Upper lobe of left lung (tissue), 4 donors: ENCODE measurements around the gene CRTAC1.

Experiments
- POLR2A ChIP-seq, 4 donors: fragments of 450-650 bp; IDR thresholded peaks; one replicate each; pipeline ENCODE4 v1.5.1; 2016 to 2017; ENCODE audit warnings: antibody characterized with exemption in 4 of 4, mild to moderate bottlenecking in 2 of 4
- TF ChIP-seq, protein P1 (sequence below), 6 experiments: fragments of 450-650 bp in 4 of 6; fragments of 200-600 bp in 2 of 6; sonication (generic) in 2 of 6; IDR thresholded peaks; one replicate each; pipeline ENCODE4 v1.5.1; 2016 to 2019; ENCODE audit warnings: antibody characterized with exemption in 6 of 6

DNA sequence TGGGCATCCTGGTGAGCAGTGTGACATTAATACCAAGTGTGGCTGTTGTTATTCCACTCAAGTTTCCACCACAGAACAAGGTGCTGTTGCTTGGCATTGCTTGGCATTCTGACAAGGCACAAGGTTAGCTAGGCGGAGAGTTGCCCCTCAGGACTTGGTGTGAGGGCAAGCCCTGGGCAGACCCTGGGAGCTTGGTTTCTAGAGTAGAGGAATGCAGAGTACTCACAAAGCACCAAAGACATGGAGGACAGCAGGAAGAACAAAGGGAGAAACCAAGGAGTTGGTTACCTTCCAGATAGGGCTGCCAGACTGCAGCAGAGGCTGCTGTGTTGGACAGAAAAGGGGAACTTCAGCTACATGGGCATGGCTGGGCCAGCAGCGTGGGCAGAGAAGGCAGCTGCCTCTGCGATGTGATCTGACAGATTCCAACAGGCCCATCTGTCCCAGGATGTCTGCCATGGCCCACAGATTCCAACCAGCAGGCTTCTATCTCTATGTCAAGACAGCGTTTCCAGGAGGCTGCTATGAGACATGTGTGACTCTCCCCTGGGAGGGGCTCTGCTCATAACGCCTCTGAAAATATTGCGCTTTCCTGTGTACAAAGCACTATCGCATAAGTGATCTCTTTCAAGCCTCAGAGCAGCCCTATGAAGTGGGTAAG lies 178.9 kb downstream of the CRTAC1 start:
- TF ChIP-seq POLR2A (IDR thresholded peaks at IDR 0.05) = no peak
- TF ChIP-seq, protein P1, sequence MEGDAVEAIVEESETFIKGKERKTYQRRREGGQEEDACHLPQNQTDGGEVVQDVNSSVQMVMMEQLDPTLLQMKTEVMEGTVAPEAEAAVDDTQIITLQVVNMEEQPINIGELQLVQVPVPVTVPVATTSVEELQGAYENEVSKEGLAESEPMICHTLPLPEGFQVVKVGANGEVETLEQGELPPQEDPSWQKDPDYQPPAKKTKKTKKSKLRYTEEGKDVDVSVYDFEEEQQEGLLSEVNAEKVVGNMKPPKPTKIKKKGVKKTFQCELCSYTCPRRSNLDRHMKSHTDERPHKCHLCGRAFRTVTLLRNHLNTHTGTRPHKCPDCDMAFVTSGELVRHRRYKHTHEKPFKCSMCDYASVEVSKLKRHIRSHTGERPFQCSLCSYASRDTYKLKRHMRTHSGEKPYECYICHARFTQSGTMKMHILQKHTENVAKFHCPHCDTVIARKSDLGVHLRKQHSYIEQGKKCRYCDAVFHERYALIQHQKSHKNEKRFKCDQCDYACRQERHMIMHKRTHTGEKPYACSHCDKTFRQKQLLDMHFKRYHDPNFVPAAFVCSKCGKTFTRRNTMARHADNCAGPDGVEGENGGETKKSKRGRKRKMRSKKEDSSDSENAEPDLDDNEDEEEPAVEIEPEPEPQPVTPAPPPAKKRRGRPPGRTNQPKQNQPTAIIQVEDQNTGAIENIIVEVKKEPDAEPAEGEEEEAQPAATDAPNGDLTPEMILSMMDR (IDR thresholded peaks at IDR 0.05) = no peak
